K562 (cell line): Measurements from ENCODE around the gene DPEP1. TPM values are rescaled to one million over a fixed set of nuclear protein-coding genes. Genes with fewer than 3 reads are reported as not detected.

Experiments
- BACH1 ChIP-seq: fragments of 200-800 bp; sonication (Bioruptor generic); IDR thresholded peaks from 2 replicates; pipeline ENCODE4 v1.6.1; 2016; ENCODE audit warnings: missing genetic modification characterization, missing compliant biosample characterization
- BRCA1 ChIP-seq, 2 experiments: fragments of 450-650 bp in 1 of 2; sonication (generic) in 1 of 2; formaldehyde crosslinking in 1 of 2; IDR thresholded peaks; 2 replicates each; pipeline versions ENCODE4 v1.5.0 to v1.6.1; 2017 to 2020; ENCODE audit warnings: mild to moderate bottlenecking in 1 of 2, missing genetic modification reagents in 1 of 2
- C11orf30 ChIP-seq: fragments of 450-650 bp; IDR thresholded peaks from 2 replicates; pipeline ENCODE4 v1.6.1; 2016; ENCODE audit warnings: low read depth, mild to moderate bottlenecking
- DMBX1 ChIP-seq: fragments of 250-450 bp; sonication (Bioruptor Pico); IDR thresholded peaks from 2 replicates; pipeline ENCODE4 v1.8.0; 2022; ENCODE audit warnings: inconsistent platforms, mild to moderate bottlenecking, moderate library complexity, borderline replicate concordance
- EP300 ChIP-seq: IDR thresholded peaks from 2 replicates; pipeline ENCODE4 v1.6.1; 2012; ENCODE audit warnings: low read length, improper control_type of control experiment
- EP400 ChIP-seq: fragments of 450-650 bp; IDR thresholded peaks from 2 replicates; pipeline ENCODE4 v1.6.1; 2017; ENCODE audit warnings: antibody characterized with exemption, mild to moderate bottlenecking, moderate library complexity
- FOXK2 ChIP-seq, 2 experiments: fragments of 450-650 bp; IDR thresholded peaks in 1 of 2; conservative IDR thresholded peaks in 1 of 2; 2 replicates each; pipeline ENCODE4 v1.6.1; 2016; ENCODE audit warnings: low read depth in 2 of 2, mild to moderate bottlenecking in 1 of 2
- GATA2 ChIP-seq: sonication (generic); formaldehyde crosslinking; IDR thresholded peaks from 2 replicates; pipeline ENCODE4 v1.4.0; 2020; ENCODE audit warnings: mild to moderate bottlenecking, missing genetic modification reagents
- HDAC8 ChIP-seq: fragments of 450-650 bp; IDR thresholded peaks from 2 replicates; pipeline ENCODE4 v1.6.1; 2016; ENCODE audit warnings: mild to moderate bottlenecking, missing genetic modification characterization, moderate library complexity, missing compliant biosample characterization
- PML ChIP-seq: IDR thresholded peaks from 2 replicates; pipeline ENCODE4 v1.6.1; 2012; ENCODE audit warnings: low read length, inconsistent platforms
- TCF7 ChIP-seq: sonication (generic); IDR thresholded peaks from 2 replicates; pipeline ENCODE4 v1.6.1; 2016; ENCODE audit warnings: antibody characterized with exemption, borderline replicate concordance
- TEAD1 ChIP-seq, 2 experiments: fragments of 450-650 bp in 1 of 2; sonication (generic) in 1 of 2; formaldehyde crosslinking; IDR thresholded peaks; 2 replicates each; pipeline versions ENCODE4 v1.4.0 to v1.8.0; 2020 to 2022; ENCODE audit warnings: mild to moderate bottlenecking in 2 of 2, missing genetic modification reagents in 1 of 2
- polyA plus RNA-seq, 8 experiments: library from polyadenylated mRNA; depleted of rRNA in 4 of 8; stranded (reverse) in 5 of 8; unstranded in 3 of 8; fragments of >200 nt; fragmentation: Nextera tagmentation in 2 of 8; fragmentation: Illumina TruSeq in 1 of 8; extraction: Ambion mirVana in 2 of 8; extraction: Trizol in 1 of 8; gene quantifications; 2 replicates each; pipeline versions ENCODE4 v1.2.1 to v1.2.3, GENCODE V29; 2011 to 2014; ENCODE audit warnings: inconsistent platforms in 1 of 8, missing spikeins in 1 of 8
- total RNA-seq, 7 experiments: library from RNA; depleted of rRNA in 6 of 7; stranded (reverse); fragments of >200 nt in 6 of 7; fragmentation: Illumina TruSeq in 2 of 7; extraction: Trizol in 2 of 7; gene quantifications; 2 replicates each; pipeline versions ENCODE4 v1.2.1 to v1.2.3, GENCODE V29; 2011 to 2021; ENCODE audit warnings: low replicate concordance in 1 of 7
- TF ChIP-seq, protein P1 (sequence below): fragments of 200-800 bp; sonication (Bioruptor generic); IDR thresholded peaks from 2 replicates; pipeline ENCODE4 v1.6.1; 2017; ENCODE audit warnings: missing genetic modification characterization, missing compliant biosample characterization
- TF ChIP-seq, protein P2 (sequence below): fragments of 250-450 bp; sonication (Bioruptor Pico); IDR thresholded peaks from 2 replicates; pipeline ENCODE4 v1.8.0; 2022; ENCODE audit warnings: inconsistent platforms, mild to moderate bottlenecking, moderate library complexity, borderline replicate concordance
- TF ChIP-seq, protein P3 (sequence below): IDR thresholded peaks from 2 replicates; pipeline ENCODE4 v1.6.1; 2016; ENCODE audit warnings: missing genetic modification characterization, missing compliant biosample characterization
- TF ChIP-seq, protein P4 (sequence below): fragments of 250-450 bp; sonication (Bioruptor Pico); IDR thresholded peaks from 2 replicates; pipeline ENCODE4 v1.8.0; 2021; ENCODE audit warnings: moderate library complexity, mild to moderate bottlenecking, inconsistent platforms
- TF ChIP-seq, protein P5 (sequence below): fragments of 250-450 bp; sonication (Bioruptor Pico); IDR thresholded peaks from 2 replicates; pipeline ENCODE4 v1.5.0; 2021
- TF ChIP-seq, protein P6 (sequence below): fragments of 250-450 bp; sonication (Bioruptor Pico); IDR thresholded peaks from 2 replicates; pipeline ENCODE4 v1.4.0; 2020

The DPEP1 gene
- total and polyA plus RNA-seq, 9 of the 15 experiments (the other 6 are each of a cell fraction or from before 2014, with no cell fraction given): 0.14 to 0.31 (median 0.20) TPM; not detected in 6

DNA sequence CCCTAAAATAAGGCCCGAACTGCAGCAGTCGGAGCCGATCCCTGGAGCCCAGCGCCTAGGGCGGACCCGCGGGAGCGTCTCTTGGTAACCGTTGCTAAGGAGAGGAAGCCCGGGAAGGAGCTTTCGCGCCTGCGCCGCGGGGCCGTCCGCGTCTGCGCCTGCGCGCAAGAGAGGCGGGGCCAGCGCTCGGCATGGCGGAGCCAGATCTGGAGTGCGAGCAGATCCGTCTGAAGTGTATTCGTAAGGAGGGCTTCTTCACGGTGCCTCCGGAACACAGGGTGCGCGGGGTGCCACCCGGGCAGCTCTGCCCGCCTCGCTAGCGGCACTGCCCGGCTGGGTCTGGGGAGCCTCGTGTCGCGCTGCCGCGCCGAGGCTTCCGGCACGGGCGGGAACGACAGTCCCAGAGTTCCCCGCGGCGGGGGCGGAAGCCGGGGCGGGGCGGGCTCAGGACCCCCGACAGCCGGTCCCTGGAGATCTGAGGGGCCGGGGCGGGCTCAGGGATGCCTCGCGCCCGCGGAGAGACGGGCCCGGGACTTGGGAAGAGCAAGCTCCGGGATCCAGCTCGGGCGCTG is 73.2 kb downstream of the DPEP1 start, which contains the start of gene CDK10 (continued):
- TF ChIP-seq, protein P1, sequence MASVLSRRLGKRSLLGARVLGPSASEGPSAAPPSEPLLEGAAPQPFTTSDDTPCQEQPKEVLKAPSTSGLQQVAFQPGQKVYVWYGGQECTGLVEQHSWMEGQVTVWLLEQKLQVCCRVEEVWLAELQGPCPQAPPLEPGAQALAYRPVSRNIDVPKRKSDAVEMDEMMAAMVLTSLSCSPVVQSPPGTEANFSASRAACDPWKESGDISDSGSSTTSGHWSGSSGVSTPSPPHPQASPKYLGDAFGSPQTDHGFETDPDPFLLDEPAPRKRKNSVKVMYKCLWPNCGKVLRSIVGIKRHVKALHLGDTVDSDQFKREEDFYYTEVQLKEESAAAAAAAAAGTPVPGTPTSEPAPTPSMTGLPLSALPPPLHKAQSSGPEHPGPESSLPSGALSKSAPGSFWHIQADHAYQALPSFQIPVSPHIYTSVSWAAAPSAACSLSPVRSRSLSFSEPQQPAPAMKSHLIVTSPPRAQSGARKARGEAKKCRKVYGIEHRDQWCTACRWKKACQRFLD (CRISPR knock-in tag): 0 out of 2 replicates have a peak, but pooled peaks have one; percentile 28
- TF ChIP-seq FOXK2 (conservative IDR thresholded peaks at IDR 0.05 in 1 of 2, IDR thresholded peaks at IDR 0.05 in 1 of 2; ENCODE audit: low read depth in 2 of 2): no peak
- TF ChIP-seq C11orf30: peak; percentile 85
- TF ChIP-seq, protein P2, sequence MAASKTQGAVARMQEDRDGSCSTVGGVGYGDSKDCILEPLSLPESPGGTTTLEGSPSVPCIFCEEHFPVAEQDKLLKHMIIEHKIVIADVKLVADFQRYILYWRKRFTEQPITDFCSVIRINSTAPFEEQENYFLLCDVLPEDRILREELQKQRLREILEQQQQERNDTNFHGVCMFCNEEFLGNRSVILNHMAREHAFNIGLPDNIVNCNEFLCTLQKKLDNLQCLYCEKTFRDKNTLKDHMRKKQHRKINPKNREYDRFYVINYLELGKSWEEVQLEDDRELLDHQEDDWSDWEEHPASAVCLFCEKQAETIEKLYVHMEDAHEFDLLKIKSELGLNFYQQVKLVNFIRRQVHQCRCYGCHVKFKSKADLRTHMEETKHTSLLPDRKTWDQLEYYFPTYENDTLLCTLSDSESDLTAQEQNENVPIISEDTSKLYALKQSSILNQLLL: no peak
- TF ChIP-seq DMBX1 (CRISPR knock-in tag): 0 out of 2 replicates have a peak, but pooled peaks have one; percentile 26
- 0 out of 2 replicates have a peak, but pooled peaks have one; percentile 65 for TF ChIP-seq HDAC8 (tag)
- no peak for TF ChIP-seq GATA2 (CRISPR knock-in tag)
- no peak for TF ChIP-seq BRCA1 (IDR thresholded peaks at IDR 0.05)
- no peak for TF ChIP-seq BRCA1 (CRISPR knock-in tag; IDR thresholded peaks at IDR 0.05)
- TF ChIP-seq, protein P3, sequence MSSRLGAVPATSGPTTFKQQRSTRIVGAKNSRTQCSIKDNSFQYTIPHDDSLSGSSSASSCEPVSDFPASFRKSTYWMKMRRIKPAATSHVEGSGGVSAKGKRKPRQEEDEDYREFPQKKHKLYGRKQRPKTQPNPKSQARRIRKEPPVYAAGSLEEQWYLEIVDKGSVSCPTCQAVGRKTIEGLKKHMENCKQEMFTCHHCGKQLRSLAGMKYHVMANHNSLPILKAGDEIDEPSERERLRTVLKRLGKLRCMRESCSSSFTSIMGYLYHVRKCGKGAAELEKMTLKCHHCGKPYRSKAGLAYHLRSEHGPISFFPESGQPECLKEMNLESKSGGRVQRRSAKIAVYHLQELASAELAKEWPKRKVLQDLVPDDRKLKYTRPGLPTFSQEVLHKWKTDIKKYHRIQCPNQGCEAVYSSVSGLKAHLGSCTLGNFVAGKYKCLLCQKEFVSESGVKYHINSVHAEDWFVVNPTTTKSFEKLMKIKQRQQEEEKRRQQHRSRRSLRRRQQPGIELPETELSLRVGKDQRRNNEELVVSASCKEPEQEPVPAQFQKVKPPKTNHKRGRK: no peak
- TF ChIP-seq EP300: no peak
- TF ChIP-seq, protein P4, sequence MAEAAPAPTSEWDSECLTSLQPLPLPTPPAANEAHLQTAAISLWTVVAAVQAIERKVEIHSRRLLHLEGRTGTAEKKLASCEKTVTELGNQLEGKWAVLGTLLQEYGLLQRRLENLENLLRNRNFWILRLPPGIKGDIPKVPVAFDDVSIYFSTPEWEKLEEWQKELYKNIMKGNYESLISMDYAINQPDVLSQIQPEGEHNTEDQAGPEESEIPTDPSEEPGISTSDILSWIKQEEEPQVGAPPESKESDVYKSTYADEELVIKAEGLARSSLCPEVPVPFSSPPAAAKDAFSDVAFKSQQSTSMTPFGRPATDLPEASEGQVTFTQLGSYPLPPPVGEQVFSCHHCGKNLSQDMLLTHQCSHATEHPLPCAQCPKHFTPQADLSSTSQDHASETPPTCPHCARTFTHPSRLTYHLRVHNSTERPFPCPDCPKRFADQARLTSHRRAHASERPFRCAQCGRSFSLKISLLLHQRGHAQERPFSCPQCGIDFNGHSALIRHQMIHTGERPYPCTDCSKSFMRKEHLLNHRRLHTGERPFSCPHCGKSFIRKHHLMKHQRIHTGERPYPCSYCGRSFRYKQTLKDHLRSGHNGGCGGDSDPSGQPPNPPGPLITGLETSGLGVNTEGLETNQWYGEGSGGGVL (CRISPR knock-in tag): no peak
- TF ChIP-seq PML: peak; percentile 68; the same call in 1 of the 2 replicates
- TF ChIP-seq EP400: peak; percentile 97
- TF ChIP-seq, protein P5, sequence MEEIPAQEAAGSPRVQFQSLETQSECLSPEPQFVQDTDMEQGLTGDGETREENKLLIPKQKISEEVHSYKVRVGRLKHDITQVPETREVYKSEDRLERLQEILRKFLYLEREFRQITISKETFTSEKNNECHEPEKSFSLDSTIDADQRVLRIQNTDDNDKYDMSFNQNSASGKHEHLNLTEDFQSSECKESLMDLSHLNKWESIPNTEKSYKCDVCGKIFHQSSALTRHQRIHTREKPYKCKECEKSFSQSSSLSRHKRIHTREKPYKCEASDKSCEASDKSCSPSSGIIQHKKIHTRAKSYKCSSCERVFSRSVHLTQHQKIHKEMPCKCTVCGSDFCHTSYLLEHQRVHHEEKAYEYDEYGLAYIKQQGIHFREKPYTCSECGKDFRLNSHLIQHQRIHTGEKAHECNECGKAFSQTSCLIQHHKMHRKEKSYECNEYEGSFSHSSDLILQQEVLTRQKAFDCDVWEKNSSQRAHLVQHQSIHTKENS (CRISPR knock-in tag): no peak
- peak in 1 of 2 experiments; percentile 61; a peak in 1 of 4 replicates for TF ChIP-seq TEAD1 (CRISPR knock-in tag; IDR thresholded peaks at IDR 0.05)
- no peak for TF ChIP-seq TCF7
- TF ChIP-seq BACH1: no peak
- TF ChIP-seq, protein P6, sequence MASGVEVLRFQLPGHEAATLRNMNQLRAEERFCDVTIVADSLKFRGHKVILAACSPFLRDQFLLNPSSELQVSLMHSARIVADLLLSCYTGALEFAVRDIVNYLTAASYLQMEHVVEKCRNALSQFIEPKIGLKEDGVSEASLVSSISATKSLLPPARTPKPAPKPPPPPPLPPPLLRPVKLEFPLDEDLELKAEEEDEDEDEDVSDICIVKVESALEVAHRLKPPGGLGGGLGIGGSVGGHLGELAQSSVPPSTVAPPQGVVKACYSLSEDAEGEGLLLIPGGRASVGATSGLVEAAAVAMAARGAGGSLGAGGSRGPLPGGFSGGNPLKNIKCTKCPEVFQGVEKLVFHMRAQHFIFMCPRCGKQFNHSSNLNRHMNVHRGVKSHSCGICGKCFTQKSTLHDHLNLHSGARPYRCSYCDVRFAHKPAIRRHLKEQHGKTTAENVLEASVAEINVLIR (CRISPR knock-in tag): no peak
